BLaER1 (cell line): ENCODE data around the gene FSTL1.

Source experiments
- H3K27ac ChIP-seq: shearing (Covaris generic); formaldehyde crosslinking; 2 replicates; pipeline ENCODE4 v1.8.1; 2022
- H3K27me3 ChIP-seq: shearing (Covaris generic); formaldehyde crosslinking; 2 replicates; pipeline ENCODE4 v1.8.1; 2022
- H3K36me3 ChIP-seq: shearing (Covaris generic); formaldehyde crosslinking; 2 replicates; pipeline ENCODE4 v1.8.1; 2022
- H3K4me1 ChIP-seq: shearing (Covaris generic); formaldehyde crosslinking; 2 replicates; pipeline ENCODE4 v1.8.1; 2022
- H3K4me2 ChIP-seq: shearing (Covaris generic); formaldehyde crosslinking; 2 replicates; pipeline ENCODE4 v1.8.1; 2022
- H3K4me3 ChIP-seq: shearing (Covaris generic); formaldehyde crosslinking; 2 replicates; pipeline ENCODE4 v1.8.1; 2022
- H3K9ac ChIP-seq: shearing (Covaris generic); formaldehyde crosslinking; 2 replicates; pipeline ENCODE4 v1.8.1; 2022
- H3K9me3 ChIP-seq: shearing (Covaris generic); formaldehyde crosslinking; 2 replicates; pipeline ENCODE4 v1.8.1; 2022
- H4K20me1 ChIP-seq: shearing (Covaris generic); formaldehyde crosslinking; 2 replicates; pipeline ENCODE4 v1.8.1; 2022
- Cebpa-rat ChIP-seq: shearing (Covaris generic); IDR thresholded peaks from 2 replicates; pipeline ENCODE4 v1.8.1; 2022

Gene FSTL1, protein sequence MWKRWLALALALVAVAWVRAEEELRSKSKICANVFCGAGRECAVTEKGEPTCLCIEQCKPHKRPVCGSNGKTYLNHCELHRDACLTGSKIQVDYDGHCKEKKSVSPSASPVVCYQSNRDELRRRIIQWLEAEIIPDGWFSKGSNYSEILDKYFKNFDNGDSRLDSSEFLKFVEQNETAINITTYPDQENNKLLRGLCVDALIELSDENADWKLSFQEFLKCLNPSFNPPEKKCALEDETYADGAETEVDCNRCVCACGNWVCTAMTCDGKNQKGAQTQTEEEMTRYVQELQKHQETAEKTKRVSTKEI

DNA sequence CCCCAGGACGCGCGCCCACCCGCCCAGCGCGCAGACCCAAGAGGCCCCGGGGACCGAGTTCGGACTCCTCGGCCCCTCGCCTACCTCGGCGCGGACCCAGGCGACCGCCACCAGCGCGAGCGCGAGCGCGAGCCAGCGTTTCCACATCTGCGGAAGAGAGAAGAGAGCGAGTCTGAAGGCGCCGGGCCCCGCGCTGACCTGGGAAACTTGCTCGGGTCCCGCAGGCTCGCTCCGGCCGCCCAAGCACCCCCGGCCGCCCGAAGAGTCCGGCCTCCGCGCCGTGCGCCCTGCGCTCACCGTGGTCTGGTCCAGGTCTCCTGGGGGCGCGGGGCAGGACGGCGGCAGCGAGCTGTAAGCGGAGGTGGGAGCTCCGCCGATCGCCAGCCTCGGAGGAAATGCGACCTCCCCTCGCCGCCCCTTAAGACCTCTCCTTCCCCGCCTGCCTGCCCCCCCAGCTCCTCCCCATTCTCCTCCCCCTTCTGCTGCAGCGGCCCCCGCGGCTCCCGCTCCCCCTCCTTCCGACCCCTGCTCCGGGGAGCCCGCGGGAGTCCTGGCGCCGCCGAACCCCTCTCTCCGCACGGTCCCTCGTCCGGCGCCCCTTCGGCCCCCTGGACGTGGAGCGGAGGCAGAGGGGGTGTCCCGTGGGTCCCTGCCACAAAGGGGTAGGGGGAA, at the start of gene FSTL1:
FSTL1 (minus strand) TSS at position 393 of the 672 bp plus-strand sequence; CDS start at position 147, 246 bp downstream.
- H3K36me3 ChIP-seq: 0 out of 2 replicates have a peak, but pooled peaks cover 3% of the 10 kb centered on the region
- peak within 1 kb of the TSS; percentile 92 for H3K4me3 ChIP-seq
- no peak for TF ChIP-seq Cebpa-rat
- no peaks in the 10 kb centered on the region for H3K9me3 ChIP-seq
- peaks cover 17% of the 10 kb centered on the region for H3K4me1 ChIP-seq
- H3K27me3 ChIP-seq: no peaks in the 10 kb centered on the region
- no peaks in the 10 kb centered on the region for H4K20me1 ChIP-seq
- H3K4me2 ChIP-seq: peak within 1 kb of the TSS; percentile 80
- peak within 1 kb of the TSS; percentile 86 for H3K9ac ChIP-seq
- peak within 1 kb of the TSS; percentile 74 for H3K27ac ChIP-seq

- no peak overlapping the region for H3K4me3 ChIP-seq
- no peak for TF ChIP-seq Cebpa-rat
- H3K4me1 ChIP-seq: no peaks in the 10 kb centered on the region
- no peaks in the 10 kb centered on the region for H3K27me3 ChIP-seq
- no peaks in the 10 kb centered on the region for H4K20me1 ChIP-seq
- peaks cover 29% of the 10 kb centered on the region for H3K9me3 ChIP-seq
- no peak overlapping the region for H3K4me2 ChIP-seq
- H3K36me3 ChIP-seq: no peaks in the 10 kb centered on the region
- no peak overlapping the region for H3K9ac ChIP-seq
- no peak overlapping the region for H3K27ac ChIP-seq
These were observed 48.0 kb upstream of the FSTL1 start for GRCh38 chr3:120498556-120499346.

GRCh38 chr3:120497818-120498217, 47.0 kb upstream of the FSTL1 start:
- no peak overlapping the region for H3K9ac ChIP-seq
- peaks cover 30% of the 10 kb centered on the region for H3K9me3 ChIP-seq
- no peak overlapping the region for H3K4me2 ChIP-seq
- H3K4me3 ChIP-seq: no peak overlapping the region
- H3K27me3 ChIP-seq: no peaks in the 10 kb centered on the region
- H3K27ac ChIP-seq: no peak overlapping the region
- no peaks in the 10 kb centered on the region for H4K20me1 ChIP-seq
- TF ChIP-seq Cebpa-rat: no peak
- no peaks in the 10 kb centered on the region for H3K4me1 ChIP-seq
- H3K36me3 ChIP-seq: no peaks in the 10 kb centered on the region

GRCh38 chr3:120497336-120497735, 46.5 kb upstream of the FSTL1 start:
- Histone ChIP-seq H3K4me2 (no peak overlapping the region), H3K4me3 (no peak overlapping the region), H3K9me3 (peaks cover 30% of the 10 kb centered on the region)

DNA sequence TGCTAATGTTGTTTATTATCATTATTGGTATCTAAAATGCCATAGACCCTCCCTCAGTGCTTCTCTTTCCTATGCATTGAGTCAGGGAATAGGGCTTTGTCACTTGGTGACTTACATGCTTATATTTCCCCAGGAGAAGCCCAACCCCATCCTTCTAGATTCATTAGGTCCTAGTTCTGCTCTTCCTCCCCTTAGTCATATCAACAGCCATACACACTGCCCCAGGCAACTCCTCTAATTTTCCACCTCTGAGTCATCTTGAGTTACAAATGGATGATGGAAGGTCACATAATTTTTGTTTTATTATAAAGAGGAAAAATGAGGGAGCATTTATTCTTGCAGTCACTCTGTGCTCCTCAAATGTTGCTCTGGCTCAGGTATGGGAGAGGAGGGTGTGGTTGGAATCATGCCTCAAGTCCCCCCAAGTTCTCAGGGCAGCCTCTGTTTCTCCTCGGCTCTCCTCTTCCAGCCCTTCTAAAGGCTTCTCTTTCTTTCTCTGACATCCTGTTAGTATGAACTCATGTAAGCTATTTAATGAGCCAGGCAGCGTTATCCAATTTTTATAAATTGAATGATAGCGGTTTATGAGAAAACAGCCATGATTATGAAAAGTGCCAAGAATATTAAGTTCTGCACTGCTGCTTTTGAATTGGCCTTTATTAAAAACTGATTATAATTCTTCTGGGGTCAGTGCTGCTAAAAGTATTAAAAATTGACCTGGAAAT, 45.6 kb upstream of the FSTL1 start:
- TF ChIP-seq Cebpa-rat: no peak
- H3K9me3 ChIP-seq: peaks cover 30% of the 10 kb centered on the region
- no peak overlapping the region for H3K4me2 ChIP-seq
- no peaks in the 10 kb centered on the region for H3K36me3 ChIP-seq
- H3K27ac ChIP-seq: no peak overlapping the region
- H3K9ac ChIP-seq: no peak overlapping the region
- no peaks in the 10 kb centered on the region for H3K4me1 ChIP-seq
- no peak overlapping the region for H3K4me3 ChIP-seq
- H3K27me3 ChIP-seq: no peaks in the 10 kb centered on the region
- H4K20me1 ChIP-seq: no peaks in the 10 kb centered on the region

More at GRCh38 chr3:120497336-120497735, 46.5 kb upstream of the FSTL1 start:
- Histone ChIP-seq H3K4me1 (no peaks in the 10 kb centered on the region), H3K9ac (no peak overlapping the region), H4K20me1 (no peaks in the 10 kb centered on the region), H3K27me3 (no peaks in the 10 kb centered on the region), H3K36me3 (no peaks in the 10 kb centered on the region), H3K27ac (no peak overlapping the region)
- no peak for TF ChIP-seq Cebpa-rat

DNA sequence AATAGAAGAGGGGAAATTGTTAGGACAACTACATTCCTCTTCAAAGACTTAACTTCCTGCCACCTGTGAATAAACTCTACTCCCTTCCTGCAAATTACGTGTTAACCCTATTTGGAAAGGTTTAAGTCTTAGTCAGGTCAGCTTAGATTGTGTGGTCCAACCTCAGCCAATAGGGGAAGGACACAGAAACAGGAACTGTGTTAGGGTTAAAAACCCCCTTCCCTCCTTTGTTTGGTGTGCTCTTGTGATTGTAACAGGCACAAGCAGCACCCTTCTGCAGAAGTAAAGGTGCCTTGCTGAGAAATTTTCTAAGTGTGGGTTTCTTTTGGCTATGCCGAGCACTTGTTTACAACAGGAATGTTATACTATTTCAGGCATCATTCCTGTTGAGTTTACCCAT, 45.0 kb upstream of the FSTL1 start:
- Histone ChIP-seq H3K36me3 (no peaks in the 10 kb centered on the region), H3K9ac (no peak overlapping the region), H3K27ac (no peak overlapping the region), H4K20me1 (no peaks in the 10 kb centered on the region), H3K4me3 (no peak overlapping the region), H3K4me1 (no peaks in the 10 kb centered on the region), H3K9me3 (peaks cover 31% of the 10 kb centered on the region), H3K27me3 (no peaks in the 10 kb centered on the region), H3K4me2 (no peak overlapping the region)
- no peak for TF ChIP-seq Cebpa-rat

- peaks cover 47% of the 10 kb centered on the region for H3K9me3 ChIP-seq
- no peaks in the 10 kb centered on the region for H3K36me3 ChIP-seq
These were observed 41.3 kb upstream of the FSTL1 start for GRCh38 chr3:120492103-120492502.

DNA sequence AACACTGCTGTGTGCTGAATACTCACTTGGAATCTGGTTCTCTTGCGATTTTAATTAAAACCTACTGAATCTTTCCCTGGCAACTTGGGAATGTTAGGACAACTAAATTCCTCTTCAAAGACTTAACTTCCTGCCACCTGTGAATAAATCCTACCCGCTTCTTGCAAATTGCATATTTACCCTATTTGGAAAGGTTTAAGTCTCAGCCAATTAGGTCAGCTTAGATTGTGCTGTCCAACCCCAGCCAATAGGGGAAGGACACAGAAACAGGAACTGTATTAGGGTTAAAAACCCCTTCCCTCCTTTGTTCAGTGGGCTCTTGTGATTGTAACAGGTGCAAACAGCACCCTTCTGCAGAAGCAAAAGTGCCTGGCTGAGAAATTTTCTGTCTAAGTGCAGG, 38.6 kb upstream of the FSTL1 start:
- Histone ChIP-seq H3K9ac (no peak overlapping the region), H3K4me1 (no peaks in the 10 kb centered on the region), H3K27ac (no peak overlapping the region), H3K9me3 (peaks cover 25% of the 10 kb centered on the region; the same call in 1 of the 2 replicates), H3K4me2 (no peak overlapping the region), H3K27me3 (no peaks in the 10 kb centered on the region), H3K36me3 (no peaks in the 10 kb centered on the region), H3K4me3 (no peak overlapping the region), H4K20me1 (no peaks in the 10 kb centered on the region)
- no peak for TF ChIP-seq Cebpa-rat

More at GRCh38 chr3:120492103-120492502, 41.3 kb upstream of the FSTL1 start:
- Histone ChIP-seq H3K4me1 (no peaks in the 10 kb centered on the region), H4K20me1 (no peaks in the 10 kb centered on the region), H3K4me3 (no peak overlapping the region), H3K27ac (no peak overlapping the region), H3K9ac (no peak overlapping the region), H3K4me2 (no peak overlapping the region), H3K27me3 (no peaks in the 10 kb centered on the region)
- no peak for TF ChIP-seq Cebpa-rat

DNA sequence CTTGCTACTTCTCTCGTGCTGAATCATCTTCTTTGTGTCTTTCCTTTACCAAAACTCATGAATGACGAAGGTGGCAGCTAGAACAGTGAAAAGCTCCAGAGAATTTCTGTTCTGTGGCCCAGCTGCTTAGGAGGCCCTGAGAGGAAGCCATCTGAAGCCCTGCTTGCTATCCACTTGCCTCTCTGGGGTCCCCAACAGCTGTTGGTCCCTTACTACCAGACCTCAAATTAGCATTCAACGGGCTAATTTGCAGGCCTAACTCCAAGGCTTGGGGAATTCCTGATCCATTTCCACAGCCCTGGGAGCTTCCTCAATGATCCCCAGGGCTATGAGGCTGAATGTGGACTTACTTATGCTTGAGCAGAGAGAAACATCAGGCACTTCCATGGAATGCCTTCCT, 37.5 kb upstream of the FSTL1 start:
- no peak for TF ChIP-seq Cebpa-rat
- peaks cover 17% of the 10 kb centered on the region; the same call in 1 of the 2 replicates for H3K9me3 ChIP-seq
- no peaks in the 10 kb centered on the region for H3K4me1 ChIP-seq
- H3K4me2 ChIP-seq: no peak overlapping the region
- no peaks in the 10 kb centered on the region for H3K36me3 ChIP-seq
- H3K27me3 ChIP-seq: no peaks in the 10 kb centered on the region
- H3K4me3 ChIP-seq: no peak overlapping the region
- H3K9ac ChIP-seq: no peak overlapping the region
- H4K20me1 ChIP-seq: no peaks in the 10 kb centered on the region
- H3K27ac ChIP-seq: no peak overlapping the region
